HK-2 (cell line): Measurements from ENCODE around the gene GPR161.

Experiments
- DNase-seq: peaks from one replicate; pipeline ENCODE4 v3.0.0-alpha.2; 2018; ENCODE audit not compliant: unreplicated experiment

The GPR161 gene

GRCh38 chr1:168148916-168149315 is 12.2 kb upstream of the GPR161 start:
- DNase-seq, result no peak

GRCh38 chr1:168146626-168147025 is 9.9 kb upstream of the GPR161 start:
- no peak for DNase-seq

GRCh38 chr1:168146160-168146539 is 9.4 kb upstream of the GPR161 start:
- no peak for DNase-seq

GRCh38 chr1:168145184-168146159 is 8.7 kb upstream of the GPR161 start:
- peak; percentile 82 for DNase-seq

- DNase-seq, result no peak
These were observed 5.2 kb upstream of the GPR161 start for GRCh38 chr1:168141871-168142385.

GRCh38 chr1:168139070-168139469 is 2.3 kb upstream of the GPR161 start:
- no peak for DNase-seq

- no peak for DNase-seq
These were observed 1.4 kb upstream of the GPR161 start for GRCh38 chr1:168138134-168138533.

GRCh38 chr1:168137515-168137821 is 738 bp upstream of the GPR161 start:
- DNase-seq, result no peak

GRCh38 chr1:168135921-168136708 is 615 bp downstream of the GPR161 start:
- DNase-seq, result peak; percentile 40

GRCh38 chr1:168135116-168135920 is 1.4 kb downstream of the GPR161 start:
- DNase-seq, result no peak

- DNase-seq, result no peak
These were observed 2.1 kb downstream of the GPR161 start for GRCh38 chr1:168134642-168135041.

GRCh38 chr1:168134132-168134531 is 2.6 kb downstream of the GPR161 start:
- DNase-seq, result no peak

GRCh38 chr1:168129933-168130332 is 6.8 kb downstream of the GPR161 start:
- no peak for DNase-seq

GRCh38 chr1:168127503-168127902 is 9.2 kb downstream of the GPR161 start:
- DNase-seq, result no peak

GRCh38 chr1:168125051-168125450 is 11.7 kb downstream of the GPR161 start:
- DNase-seq, result no peak

GRCh38 chr1:168121401-168122011 is 15.2 kb downstream of the GPR161 start:
- no peak for DNase-seq

- DNase-seq, result no peak
These were observed 17.0 kb downstream of the GPR161 start for GRCh38 chr1:168119750-168120149.

GRCh38 chr1:168116327-168116799 is 20.4 kb downstream of the GPR161 start:
- DNase-seq, result no peak

- no peak for DNase-seq
These were observed 21.9 kb downstream of the GPR161 start for GRCh38 chr1:168114845-168115244.

GRCh38 chr1:168112673-168113305 is 23.9 kb downstream of the GPR161 start:
- DNase-seq, result peak; percentile 77
